Left ventricle myocardium inferior (tissue), 1 donor: ENCODE data around the gene ZFHX3. TPM values are rescaled to one million over a fixed set of nuclear protein-coding genes. Genes with fewer than 3 reads are reported as not detected.

Experiments used
- DNase-seq: peaks from one replicate; pipeline ENCODE4 v3.0.0-alpha.2; 2020
- H3K27ac ChIP-seq: fragments of 200-600 bp; replicated peaks from 2 replicates; pipeline ENCODE4 v1.8.0; 2021
- H3K27me3 ChIP-seq: fragments of 200-600 bp; 2 replicates; pipeline ENCODE4 v1.8.0; 2021; ENCODE audit warnings: low read depth
- H3K36me3 ChIP-seq: fragments of 200-600 bp; 2 replicates; pipeline ENCODE4 v1.8.0; 2021
- H3K4me1 ChIP-seq: fragments of 200-600 bp; 2 replicates; pipeline ENCODE4 v1.8.0; 2021
- H3K4me3 ChIP-seq: fragments of 200-600 bp; 2 replicates; pipeline ENCODE4 v1.8.0; 2021; ENCODE audit warnings: mild to moderate bottlenecking, moderate library complexity
- H3K9me3 ChIP-seq: fragments of 200-600 bp; replicated peaks from 2 replicates; pipeline ENCODE4 v1.8.0; 2021
- intact Hi-C: fragments of 100-400 bp; cut with micrococcal nuclease; formaldehyde crosslinking; loops from one replicate; pipeline ENCODE4 v1.11.0; 2022
- total RNA-seq: library from RNA; stranded (reverse); fragmentation: NEBNext Ultra II Directional; extraction: Animal tissue kit (Norgen Biotek cat#: 25700); gene quantifications from one replicate; pipeline ENCODE4 v1.2.1, GENCODE V29; 2021
- TF ChIP-seq, protein P1 (sequence below): fragments of 200-600 bp; IDR thresholded peaks from 2 replicates; pipeline ENCODE4 v1.8.0; 2021; ENCODE audit warnings: antibody characterized with exemption, mild to moderate bottlenecking, borderline replicate concordance
- donor health status: DM: no; HTN: yes; CAD: no; lungs with severe emphysema.

The ZFHX3 gene
- total RNA-seq, 1 donor from 2014 or later: 9.6 TPM

DNA sequence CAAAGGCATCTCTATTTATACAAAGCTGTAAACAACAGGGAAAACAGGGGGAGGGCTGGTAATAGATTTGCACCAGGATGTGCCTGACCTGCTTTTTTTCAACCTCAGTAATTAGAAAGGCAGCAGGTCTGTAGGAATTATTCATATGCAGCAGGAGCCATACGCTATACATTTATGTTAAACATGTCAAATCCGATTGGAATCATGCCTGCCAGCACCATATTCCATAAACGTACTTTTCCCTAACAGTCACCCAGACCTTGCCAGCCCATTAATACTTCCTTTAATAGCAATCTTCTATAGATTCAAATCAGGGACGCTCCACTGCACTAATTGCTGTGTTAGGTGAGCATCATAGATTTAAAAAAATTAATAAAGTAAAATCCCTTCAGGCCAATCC, 223.9 kb downstream of the ZFHX3 start:
- Histone ChIP-seq H3K36me3 (peaks cover 2% of the 10 kb centered on the region), H3K9me3 (no peaks in the 10 kb centered on the region), H3K27me3 (no peaks in the 10 kb centered on the region), H3K27ac (no peak overlapping the region), H3K4me1 (peaks cover 17% of the 10 kb centered on the region), H3K4me3 (no peak overlapping the region)
- intact Hi-C loops: no loop called here
- TF ChIP-seq, protein P1, sequence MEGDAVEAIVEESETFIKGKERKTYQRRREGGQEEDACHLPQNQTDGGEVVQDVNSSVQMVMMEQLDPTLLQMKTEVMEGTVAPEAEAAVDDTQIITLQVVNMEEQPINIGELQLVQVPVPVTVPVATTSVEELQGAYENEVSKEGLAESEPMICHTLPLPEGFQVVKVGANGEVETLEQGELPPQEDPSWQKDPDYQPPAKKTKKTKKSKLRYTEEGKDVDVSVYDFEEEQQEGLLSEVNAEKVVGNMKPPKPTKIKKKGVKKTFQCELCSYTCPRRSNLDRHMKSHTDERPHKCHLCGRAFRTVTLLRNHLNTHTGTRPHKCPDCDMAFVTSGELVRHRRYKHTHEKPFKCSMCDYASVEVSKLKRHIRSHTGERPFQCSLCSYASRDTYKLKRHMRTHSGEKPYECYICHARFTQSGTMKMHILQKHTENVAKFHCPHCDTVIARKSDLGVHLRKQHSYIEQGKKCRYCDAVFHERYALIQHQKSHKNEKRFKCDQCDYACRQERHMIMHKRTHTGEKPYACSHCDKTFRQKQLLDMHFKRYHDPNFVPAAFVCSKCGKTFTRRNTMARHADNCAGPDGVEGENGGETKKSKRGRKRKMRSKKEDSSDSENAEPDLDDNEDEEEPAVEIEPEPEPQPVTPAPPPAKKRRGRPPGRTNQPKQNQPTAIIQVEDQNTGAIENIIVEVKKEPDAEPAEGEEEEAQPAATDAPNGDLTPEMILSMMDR: no peak
- no peak for DNase-seq

- intact Hi-C loops: no loop called here
- H3K4me3 ChIP-seq: no peak overlapping the region
- no peaks in the 10 kb centered on the region for H3K9me3 ChIP-seq
- H3K4me1 ChIP-seq: peaks cover 17% of the 10 kb centered on the region
- no peaks in the 10 kb centered on the region for H3K36me3 ChIP-seq
- H3K27me3 ChIP-seq: no peaks in the 10 kb centered on the region
- TF ChIP-seq, protein P1: no peak
- H3K27ac ChIP-seq: no peak overlapping the region
- DNase-seq: no peak
Observed at GRCh38 chr16:72821185-72821950, 226.6 kb downstream of the ZFHX3 start.

DNA sequence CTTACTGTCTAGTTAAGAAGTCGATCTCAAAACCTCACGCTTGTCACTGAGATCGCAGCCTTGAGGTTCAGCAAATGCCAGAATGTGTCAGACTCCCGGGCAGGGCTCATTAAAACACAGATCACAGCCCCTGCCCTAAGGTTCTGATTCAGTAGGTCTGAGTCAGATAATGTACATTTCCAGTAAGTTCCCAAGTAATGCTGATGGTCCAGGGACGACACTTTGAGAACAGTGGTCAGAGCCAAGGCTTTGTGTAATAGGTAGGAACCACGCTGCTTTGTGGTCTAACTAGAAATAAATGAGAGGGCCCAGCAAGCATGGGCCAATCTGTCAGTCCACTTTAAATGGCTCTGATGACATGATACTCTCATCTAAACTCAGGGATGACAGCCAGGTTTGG, 228.6 kb downstream of the ZFHX3 start:
- DNase-seq: no peak
- TF ChIP-seq, protein P1: no peak
- H3K4me3 ChIP-seq: no peak overlapping the region
- no peaks in the 10 kb centered on the region for H3K36me3 ChIP-seq
- H3K27me3 ChIP-seq: no peaks in the 10 kb centered on the region
- intact Hi-C loops: no loop called here
- peaks cover 23% of the 10 kb centered on the region for H3K4me1 ChIP-seq
- H3K9me3 ChIP-seq: no peaks in the 10 kb centered on the region
- H3K27ac ChIP-seq: no peak overlapping the region

- Histone ChIP-seq H3K4me3 (no peak overlapping the region), H3K36me3 (no peaks in the 10 kb centered on the region), H3K4me1 (peaks cover 19% of the 10 kb centered on the region), H3K27ac (no peak overlapping the region), H3K9me3 (no peaks in the 10 kb centered on the region), H3K27me3 (no peaks in the 10 kb centered on the region)
- intact Hi-C loops: no loop called here
- DNase-seq: no peak
- TF ChIP-seq, protein P1: no peak
Observed at GRCh38 chr16:72818236-72818845, 229.6 kb downstream of the ZFHX3 start.

- Histone ChIP-seq H3K4me3 (no peak overlapping the region), H3K9me3 (no peaks in the 10 kb centered on the region), H3K36me3 (peaks cover 12% of the 10 kb centered on the region), H3K4me1 (peaks cover 40% of the 10 kb centered on the region), H3K27me3 (no peaks in the 10 kb centered on the region), H3K27ac (no peak overlapping the region)
- no peak for DNase-seq
- TF ChIP-seq, protein P1: no peak
- intact Hi-C loops: no loop called here
Observed at GRCh38 chr16:72815348-72816318, 232.3 kb downstream of the ZFHX3 start.
